Measurements from ENCODE around the gene ABCA4.

Gene ABCA4

GRCh38 chr1:94124538-94124937 is 3.6 kb upstream of the ABCA4 start:
- no peak for DNase-seq (ENCODE audit: low read depth in 2 of 2, low spot score in 1 of 2)

- no peak for DNase-seq (ENCODE audit: low read depth in 2 of 2, low spot score in 1 of 2)
These were observed 1.4 kb upstream of the ABCA4 start for GRCh38 chr1:94122201-94122970.

- DNase-seq (ENCODE audit: low read depth in 2 of 2, low spot score in 1 of 2), result no peak
These were observed 468 bp upstream of the ABCA4 start for GRCh38 chr1:94121411-94121821.

- no peak for DNase-seq (ENCODE audit: low read depth in 2 of 2, low spot score in 1 of 2)
These were observed 412 bp downstream of the ABCA4 start for GRCh38 chr1:94120570-94120901.

GRCh38 chr1:94119796-94120569 is 965 bp downstream of the ABCA4 start:
- no peak for DNase-seq (ENCODE audit: low read depth in 2 of 2, low spot score in 1 of 2)

- DNase-seq (ENCODE audit: low read depth in 2 of 2, low spot score in 1 of 2), result no peak
These were observed 1.6 kb downstream of the ABCA4 start for GRCh38 chr1:94119306-94119705.

- no peak for DNase-seq (ENCODE audit: low read depth in 2 of 2, low spot score in 1 of 2)
These were observed 2.5 kb downstream of the ABCA4 start for GRCh38 chr1:94118471-94118870.

GRCh38 chr1:94118013-94118412 is 2.9 kb downstream of the ABCA4 start:
- no peak for DNase-seq (ENCODE audit: low read depth in 2 of 2, low spot score in 1 of 2)

GRCh38 chr1:94117259-94117851 is 3.6 kb downstream of the ABCA4 start:
- no peak for DNase-seq (ENCODE audit: low read depth in 2 of 2, low spot score in 1 of 2)

GRCh38 chr1:94115900-94116436 is 5.0 kb downstream of the ABCA4 start:
- no peak for DNase-seq (ENCODE audit: low read depth in 2 of 2, low spot score in 1 of 2)

GRCh38 chr1:94115254-94115899 is 5.6 kb downstream of the ABCA4 start:
- no peak for DNase-seq (ENCODE audit: low read depth in 2 of 2, low spot score in 1 of 2)

- DNase-seq (ENCODE audit: low read depth in 2 of 2, low spot score in 1 of 2), result no peak
These were observed 7.2 kb downstream of the ABCA4 start for GRCh38 chr1:94113589-94114226.

GRCh38 chr1:94111879-94112278 is 9.1 kb downstream of the ABCA4 start:
- DNase-seq (ENCODE audit: low read depth in 2 of 2, low spot score in 1 of 2), result no peak

- no peak for DNase-seq (ENCODE audit: low read depth in 2 of 2, low spot score in 1 of 2)
These were observed 9.8 kb downstream of the ABCA4 start for GRCh38 chr1:94110946-94111740.

GRCh38 chr1:94110021-94110761 is 10.8 kb downstream of the ABCA4 start:
- DNase-seq (ENCODE audit: low read depth in 2 of 2, low spot score in 1 of 2), result no peak

- DNase-seq (ENCODE audit: low read depth in 2 of 2, low spot score in 1 of 2), result no peak
These were observed 11.5 kb downstream of the ABCA4 start for GRCh38 chr1:94109478-94109877.

GRCh38 chr1:94107141-94107540 is 13.8 kb downstream of the ABCA4 start:
- no peak for DNase-seq (ENCODE audit: low read depth in 2 of 2, low spot score in 1 of 2)

GRCh38 chr1:94106716-94107115 is 14.2 kb downstream of the ABCA4 start:
- no peak for DNase-seq (ENCODE audit: low read depth in 2 of 2, low spot score in 1 of 2)

- no peak for DNase-seq (ENCODE audit: low read depth in 2 of 2, low spot score in 1 of 2)
These were observed 14.9 kb downstream of the ABCA4 start for GRCh38 chr1:94105957-94106529.
